Stimulated activated CD8-positive, alpha-beta memory T cell treated with anti-CD3 and anti-CD28 coated beads, Interleukin-7, amount 100 ng/mL, for 4 hours (primary cell): Measurements from ENCODE around the gene COL23A1.
"Not testable (repeated sequence)": the region's sequence is repeated elsewhere in the genome, so short reads cannot be mapped to it uniquely, and the experiment has no call there.

ENCODE experiments used
- DNase-seq, 2 donors: peaks; one replicate each; pipeline ENCODE4 v3.0.0-alpha.2; 2020; ENCODE audit warnings: low read depth in 2 of 2

The COL23A1 gene

GRCh38 chr5:178229861-178230260 lies 360.3 kb downstream of the COL23A1 start:
- no peak for DNase-seq

- not testable (repeated sequence) for DNase-seq
Observed at GRCh38 chr5:178229111-178229510, 361.1 kb downstream of the COL23A1 start.

- DNase-seq = no peak
Observed at GRCh38 chr5:178228609-178229008, 361.6 kb downstream of the COL23A1 start.

- no peak for DNase-seq
Observed at GRCh38 chr5:178227929-178228328, 362.3 kb downstream of the COL23A1 start.

GRCh38 chr5:178227138-178227659 lies 363.0 kb downstream of the COL23A1 start:
- no peak for DNase-seq

GRCh38 chr5:178225174-178225573 lies 365.0 kb downstream of the COL23A1 start:
- DNase-seq = no peak

GRCh38 chr5:178224403-178224802 lies 365.8 kb downstream of the COL23A1 start:
- DNase-seq = no peak

GRCh38 chr5:178223828-178224335 lies 366.3 kb downstream of the COL23A1 start:
- DNase-seq = no peak

GRCh38 chr5:178223196-178223773 lies 366.9 kb downstream of the COL23A1 start:
- no peak for DNase-seq

GRCh38 chr5:178222292-178222691 lies 367.9 kb downstream of the COL23A1 start:
- DNase-seq = no peak

- DNase-seq = no peak
Observed at GRCh38 chr5:178221853-178222252, 368.3 kb downstream of the COL23A1 start.

GRCh38 chr5:178221282-178221681 lies 368.9 kb downstream of the COL23A1 start:
- no peak for DNase-seq

- DNase-seq = no peak
Observed at GRCh38 chr5:178218827-178219226, 371.4 kb downstream of the COL23A1 start.

- DNase-seq = no peak
Observed at GRCh38 chr5:178218237-178218776, 371.9 kb downstream of the COL23A1 start.

- DNase-seq = no peak
Observed at GRCh38 chr5:178216779-178217178, 373.4 kb downstream of the COL23A1 start.

GRCh38 chr5:178216088-178216534 lies 374.1 kb downstream of the COL23A1 start:
- no peak for DNase-seq

GRCh38 chr5:178215280-178216002 lies 374.8 kb downstream of the COL23A1 start:
- DNase-seq = no peak

GRCh38 chr5:178214160-178214803 lies 375.9 kb downstream of the COL23A1 start:
- no peak for DNase-seq

GRCh38 chr5:178213748-178214151 lies 376.4 kb downstream of the COL23A1 start:
- DNase-seq = no peak

- no peak for DNase-seq
Observed at GRCh38 chr5:178213003-178213461, 377.2 kb downstream of the COL23A1 start.

GRCh38 chr5:178212241-178213002 lies 377.8 kb downstream of the COL23A1 start:
- no peak for DNase-seq
